Myometrial cell (primary cell): ENCODE results near the gene USP21. TPM values are rescaled to one million over a fixed set of nuclear protein-coding genes. Genes with fewer than 3 reads are reported as not detected.

Experiments
- total RNA-seq: library from RNA; depleted of rRNA; stranded (reverse); fragments of >200 nt; gene quantifications from 2 replicates; pipeline ENCODE4 v1.2.3, GENCODE V29; 2015

USP21 gene, protein sequence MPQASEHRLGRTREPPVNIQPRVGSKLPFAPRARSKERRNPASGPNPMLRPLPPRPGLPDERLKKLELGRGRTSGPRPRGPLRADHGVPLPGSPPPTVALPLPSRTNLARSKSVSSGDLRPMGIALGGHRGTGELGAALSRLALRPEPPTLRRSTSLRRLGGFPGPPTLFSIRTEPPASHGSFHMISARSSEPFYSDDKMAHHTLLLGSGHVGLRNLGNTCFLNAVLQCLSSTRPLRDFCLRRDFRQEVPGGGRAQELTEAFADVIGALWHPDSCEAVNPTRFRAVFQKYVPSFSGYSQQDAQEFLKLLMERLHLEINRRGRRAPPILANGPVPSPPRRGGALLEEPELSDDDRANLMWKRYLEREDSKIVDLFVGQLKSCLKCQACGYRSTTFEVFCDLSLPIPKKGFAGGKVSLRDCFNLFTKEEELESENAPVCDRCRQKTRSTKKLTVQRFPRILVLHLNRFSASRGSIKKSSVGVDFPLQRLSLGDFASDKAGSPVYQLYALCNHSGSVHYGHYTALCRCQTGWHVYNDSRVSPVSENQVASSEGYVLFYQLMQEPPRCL
- total RNA-seq, result 8.1 and 12.2 TPM in 2 replicates

DNA sequence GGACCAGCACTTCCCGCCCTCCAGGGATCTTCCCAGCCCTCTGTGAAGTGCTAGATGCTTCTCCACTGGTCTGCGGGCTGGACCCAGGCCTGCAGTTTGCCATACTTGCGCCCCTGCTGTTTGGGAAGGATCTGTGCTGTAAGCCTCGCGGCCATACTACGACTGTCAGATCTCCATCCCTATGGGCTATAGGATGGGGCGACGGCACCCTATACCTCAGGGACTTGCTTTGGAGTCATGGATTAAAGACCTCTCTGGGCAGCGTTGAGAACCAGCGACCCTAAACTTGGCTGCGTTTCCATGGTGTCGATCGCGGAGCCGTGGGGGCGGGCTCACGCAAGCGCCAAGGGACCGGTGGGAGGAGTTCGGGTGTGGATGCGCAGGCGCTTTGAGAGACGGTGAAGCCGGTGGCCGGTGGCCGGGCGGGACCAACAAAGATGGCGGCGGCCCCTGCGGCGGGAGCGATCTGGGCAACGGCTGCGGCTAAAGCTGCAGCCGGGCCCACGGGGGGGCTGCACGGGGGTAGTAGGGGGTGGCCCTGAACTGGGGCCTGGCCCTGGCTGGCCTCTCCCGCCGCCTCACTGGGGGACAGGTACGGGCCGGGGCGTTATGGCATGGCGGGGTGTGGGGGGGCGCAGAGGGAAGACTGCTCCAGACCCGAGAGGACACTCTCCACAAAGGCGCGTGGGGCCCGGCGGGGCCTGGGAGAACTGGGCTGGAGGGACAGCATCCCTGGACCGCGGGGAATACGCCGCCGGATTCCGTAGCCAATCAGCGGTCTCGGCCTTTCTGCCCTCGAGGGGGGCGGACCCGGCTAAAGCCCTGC, at the start of gene USP21:
USP21 (plus strand) TSS at position 414 of the 826 bp plus-strand sequence. CDS start 1,141 bp downstream, outside the sequence.

DNA sequence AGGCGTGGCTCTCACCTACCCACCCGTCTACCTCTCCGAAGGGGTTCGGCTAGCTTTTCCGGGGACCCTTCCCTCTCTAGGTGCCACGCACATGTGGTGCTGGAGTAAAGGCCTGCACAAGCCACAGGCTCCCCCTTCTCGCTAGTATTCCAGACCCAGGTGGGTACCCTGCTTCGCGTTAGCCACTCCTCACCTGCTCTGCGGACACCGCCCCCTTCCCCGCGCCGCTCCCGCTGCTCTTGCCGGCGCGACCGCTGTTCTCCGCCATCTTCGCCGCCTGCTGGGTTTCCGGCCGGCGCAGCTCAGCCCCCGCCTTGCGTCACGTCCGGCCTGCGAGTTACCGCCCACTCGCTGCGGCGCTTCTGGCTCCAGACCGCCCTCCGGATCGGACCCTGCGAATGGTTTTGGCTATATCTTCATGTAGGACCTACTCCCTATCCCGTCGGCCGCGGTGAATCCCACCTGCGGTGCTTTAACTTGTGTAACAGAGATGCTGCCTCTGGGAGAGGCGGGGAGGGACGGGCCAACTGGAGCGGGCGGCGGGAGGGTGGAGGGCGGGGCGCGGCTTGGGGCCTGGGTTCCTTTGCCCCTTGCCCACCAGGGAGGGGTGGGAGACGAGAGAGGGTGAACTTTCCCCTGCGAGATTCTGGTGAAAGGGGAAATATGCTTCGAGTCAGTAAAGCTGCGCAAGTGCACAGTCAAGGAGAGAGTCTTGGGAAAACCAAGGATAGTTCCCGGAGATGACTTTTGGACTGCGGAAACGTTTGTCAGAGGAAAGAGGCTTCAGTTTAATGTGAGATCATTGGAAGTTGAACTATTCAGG, 41.3 kb upstream of the USP21 start, which contains the start of the genes NIT1 and PFDN2:
NIT1 (plus strand) TSS at position 347 of the 823 bp plus-strand sequence; CDS start at position 419, 72 bp downstream.
PFDN2 (minus strand) TSS at position 279 of the 823 bp plus-strand sequence; CDS start at position 268, 11 bp downstream.

DNA sequence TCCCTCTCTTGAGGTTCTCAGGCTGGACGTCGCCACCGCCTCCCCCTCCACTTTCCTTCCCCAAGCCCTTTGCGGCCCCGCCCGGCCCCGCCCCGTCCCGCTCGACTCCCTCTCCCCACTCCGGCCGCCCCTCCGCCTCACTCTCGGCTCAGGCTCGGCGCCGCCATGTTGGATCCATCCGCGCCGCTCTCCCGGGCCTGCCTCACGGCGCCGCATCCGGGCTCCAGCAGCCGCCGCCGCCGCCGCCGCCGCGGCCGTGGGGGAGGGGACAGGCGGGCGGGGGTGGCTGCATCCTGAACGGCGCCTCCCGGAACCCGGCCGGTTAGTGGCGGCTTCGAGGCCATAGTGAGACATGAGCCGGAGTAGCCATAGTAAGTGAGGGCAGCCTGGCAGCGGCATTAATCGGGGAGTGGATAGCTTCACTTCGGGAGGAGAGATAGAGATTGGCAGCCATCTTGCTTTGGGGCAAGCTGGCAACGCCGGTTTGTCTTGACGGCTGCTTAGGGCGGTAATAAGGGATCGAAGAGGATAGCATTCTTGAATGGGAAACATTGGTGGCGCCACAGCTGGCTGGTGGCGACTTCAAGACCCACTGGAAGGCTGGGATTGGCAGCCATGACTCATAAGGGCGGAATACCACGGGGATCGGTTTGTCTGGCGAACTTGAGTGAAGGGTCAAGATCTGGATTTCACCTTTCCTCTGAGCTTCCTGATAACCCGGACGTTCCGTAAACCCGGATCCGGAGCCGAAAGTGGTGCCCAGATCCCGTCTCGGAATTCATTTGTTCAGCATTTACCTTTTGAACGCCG, 26.7 kb upstream of the USP21 start, which contains the start of gene DEDD:
DEDD (minus strand) TSS at position 258 of the 810 bp plus-strand sequence. CDS start 8,205 bp downstream, outside the sequence.

DNA sequence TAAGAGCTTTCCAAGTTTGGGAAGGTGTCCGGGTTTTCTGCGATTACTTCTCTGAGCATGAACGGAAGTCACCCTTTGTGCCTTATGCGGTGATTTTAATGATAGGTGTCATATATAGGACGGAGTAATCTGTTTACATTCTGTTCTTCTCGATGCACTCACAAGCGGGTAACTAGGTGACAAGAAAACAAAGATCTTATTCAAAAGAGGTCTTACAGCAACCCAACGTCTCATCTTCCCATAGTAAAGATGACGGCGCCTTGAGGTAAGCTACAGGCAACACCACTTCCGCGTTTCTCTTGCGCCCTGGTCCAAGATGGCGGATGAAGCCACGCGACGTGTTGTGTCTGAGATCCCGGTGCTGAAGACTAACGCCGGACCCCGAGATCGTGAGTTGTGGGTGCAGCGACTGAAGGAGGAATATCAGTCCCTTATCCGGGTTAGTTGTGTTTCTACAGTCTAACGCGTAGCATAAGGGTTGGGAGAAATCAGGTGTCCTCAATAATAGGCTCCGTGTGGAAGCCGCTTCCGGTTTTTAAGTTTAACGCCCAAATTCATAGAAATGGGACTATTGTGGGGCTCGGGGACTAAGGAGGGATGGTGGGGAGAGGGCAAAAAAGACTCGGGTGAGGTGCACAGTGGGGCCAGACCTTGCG, 5.5 kb upstream of the USP21 start, which contains the start of gene UFC1:
UFC1 (plus strand) TSS at position 297 of the 656 bp plus-strand sequence; CDS start at position 317, 20 bp downstream.

DNA sequence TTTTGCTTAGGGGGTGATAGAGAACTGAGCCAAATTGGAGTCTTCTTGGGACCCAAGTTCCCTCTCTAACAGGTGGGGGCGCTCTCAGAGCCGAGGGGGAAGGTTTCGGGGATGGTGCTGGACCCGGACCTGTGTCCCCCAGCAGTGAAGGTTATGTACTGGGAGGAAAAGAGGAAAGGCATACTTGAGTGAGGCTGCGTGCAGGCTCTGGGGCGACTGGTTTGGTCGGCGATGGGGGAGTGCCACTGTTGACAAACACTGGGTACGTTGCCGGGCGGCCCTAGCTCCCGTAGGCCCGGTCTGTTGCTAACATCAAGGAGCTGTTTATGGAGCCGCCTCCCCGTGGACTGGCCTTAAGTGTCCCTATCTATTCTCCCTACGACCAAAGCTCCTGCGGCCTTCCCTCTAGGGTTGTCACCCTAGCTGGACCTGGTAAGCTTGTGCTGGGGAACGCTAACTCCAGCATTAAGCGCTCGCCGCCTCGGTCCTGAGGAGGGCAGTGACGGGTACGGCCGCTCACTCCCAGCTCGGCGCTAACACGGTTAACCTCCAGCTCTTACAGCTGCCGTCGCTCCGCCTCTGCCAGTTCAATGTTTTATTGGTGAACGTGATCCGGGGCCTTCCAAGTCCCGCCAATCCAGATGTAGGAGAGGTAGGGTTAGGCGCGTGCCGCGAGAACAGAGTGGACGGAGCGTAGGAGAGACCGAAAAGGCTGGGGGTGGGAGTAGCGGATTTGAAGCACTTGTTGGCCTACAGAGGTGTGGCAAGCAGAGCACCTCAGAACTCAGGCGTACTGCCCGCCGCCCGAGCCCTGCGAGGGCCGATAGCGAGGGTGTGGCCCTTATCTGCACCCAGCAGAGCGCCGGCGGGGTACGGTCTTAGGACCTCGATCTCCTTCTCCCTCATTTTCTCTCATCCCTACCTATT, 6.7 kb downstream of the USP21 start, which contains the start of gene PPOX:
PPOX (plus strand) TSS at position 685 of the 927 bp plus-strand sequence. CDS start 422 bp downstream, outside the sequence.

DNA sequence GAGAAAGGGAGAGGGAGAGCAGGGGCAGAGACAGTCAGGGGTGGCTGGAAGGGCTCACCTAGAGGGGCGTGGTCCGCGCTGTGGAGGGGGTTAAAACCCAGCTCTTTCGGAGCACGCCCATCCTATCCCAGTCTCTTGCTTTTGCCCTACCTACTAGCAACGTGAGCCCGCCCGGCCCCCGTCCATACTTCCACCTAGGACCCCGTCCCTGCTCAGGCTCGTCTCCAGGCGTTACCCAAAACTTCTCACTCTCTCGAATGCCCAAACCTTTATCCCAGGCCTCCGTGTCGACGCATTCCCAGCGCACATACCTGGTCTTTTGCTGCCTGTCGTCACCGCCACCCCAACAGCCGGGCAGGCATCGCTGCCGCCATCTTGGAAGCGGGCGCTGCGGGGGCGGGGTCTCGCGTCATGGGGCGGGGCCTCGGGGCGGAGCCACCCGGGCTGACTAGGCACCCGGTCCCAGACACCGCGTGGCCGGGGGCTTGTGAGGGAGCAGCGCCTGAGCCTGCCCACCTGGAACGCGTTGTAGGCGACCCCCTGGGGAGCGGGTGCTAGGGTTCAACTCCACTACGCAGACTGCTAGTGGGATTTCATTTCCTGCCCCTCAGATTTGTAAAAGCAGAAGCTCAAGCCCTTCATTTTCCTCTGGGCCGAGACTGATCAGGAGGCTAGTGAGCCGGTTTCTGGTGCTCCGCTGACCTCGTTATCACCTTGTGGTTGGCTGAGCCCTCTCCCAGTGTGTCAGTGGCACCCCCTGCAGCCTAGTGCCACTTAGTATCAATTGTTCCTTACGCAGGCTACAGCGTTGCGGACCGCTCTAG, 18.0 kb downstream of the USP21 start, which contains the start of gene B4GALT3:
B4GALT3 (minus strand) TSS at position 396 of the 824 bp plus-strand sequence. CDS start 1,447 bp downstream, outside the sequence.

DNA sequence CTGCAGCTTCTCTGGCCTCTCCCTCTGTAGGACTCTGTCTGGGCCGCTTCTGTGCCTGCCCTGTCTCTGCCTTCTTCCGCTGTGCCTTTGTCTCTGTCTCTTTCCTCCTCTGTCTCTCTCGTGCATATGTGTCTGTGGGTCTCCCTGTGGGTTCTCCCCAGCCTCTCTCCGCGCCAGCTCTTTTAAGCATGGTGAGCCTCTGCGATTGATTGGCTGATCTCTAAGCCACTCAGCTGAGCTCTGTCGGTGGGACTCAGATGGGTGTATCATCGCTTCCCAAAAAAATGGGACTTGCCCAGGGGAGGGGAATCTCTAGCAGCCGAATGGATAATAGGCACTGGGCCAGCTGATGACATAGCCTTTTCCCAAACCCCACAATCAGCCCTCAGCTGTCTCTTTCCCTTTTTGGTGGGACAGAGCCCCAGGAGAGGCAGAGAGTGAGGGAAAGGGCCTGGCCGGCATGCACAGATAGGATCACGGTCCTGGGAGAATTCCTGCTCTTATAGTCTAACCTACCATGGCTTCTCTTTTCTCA, 39.7 kb downstream of the USP21 start, which contains the start of gene ADAMTS4:
ADAMTS4 (minus strand) TSS at position 158 of the 535 bp plus-strand sequence. CDS start 427 bp downstream, outside the sequence.

DNA sequence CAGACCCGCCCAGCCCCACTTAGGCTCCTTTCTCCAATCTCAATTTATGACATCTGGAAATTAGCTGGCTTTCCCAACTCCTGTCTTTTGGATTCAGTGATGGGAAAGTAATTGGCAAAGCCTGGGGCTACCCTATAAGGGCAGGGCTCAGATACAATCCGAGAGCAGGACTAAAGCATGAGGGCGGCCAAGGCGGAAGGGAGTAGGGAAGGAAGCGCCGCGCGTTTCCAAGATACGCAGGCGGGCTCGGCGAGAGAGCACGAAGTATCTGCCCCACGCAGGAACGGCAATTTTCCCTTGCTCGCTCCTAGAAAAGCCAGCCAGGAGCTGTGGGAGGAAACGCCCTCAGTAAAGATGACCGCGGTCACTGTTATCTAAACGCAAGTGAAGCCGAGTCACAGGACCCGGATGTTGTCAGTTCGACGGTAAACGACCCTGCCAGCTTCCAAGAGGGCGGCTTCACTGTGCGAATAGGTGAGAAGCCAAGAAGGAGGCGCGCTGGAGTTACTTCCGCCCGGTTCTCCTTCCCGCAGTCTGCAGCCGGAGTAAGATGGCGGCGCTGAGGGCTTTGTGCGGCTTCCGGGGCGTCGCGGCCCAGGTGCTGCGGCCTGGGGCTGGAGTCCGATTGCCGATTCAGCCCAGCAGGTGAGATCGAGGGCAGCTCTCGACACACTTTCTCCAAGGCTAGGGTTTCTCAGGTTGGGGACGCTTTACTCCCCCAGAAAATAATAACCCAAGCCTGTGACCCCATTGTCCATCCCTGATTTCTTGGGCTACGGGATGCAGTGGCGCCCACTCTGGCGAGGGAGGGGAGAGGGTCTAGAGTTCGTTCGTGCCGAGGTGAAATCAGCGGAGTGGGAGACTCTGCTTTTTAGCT, 42.8 kb downstream of the USP21 start, which contains the start of gene NDUFS2:
NDUFS2 (plus strand) TSS at position 532 of the 877 bp plus-strand sequence; CDS start at position 551, 19 bp downstream.

DNA sequence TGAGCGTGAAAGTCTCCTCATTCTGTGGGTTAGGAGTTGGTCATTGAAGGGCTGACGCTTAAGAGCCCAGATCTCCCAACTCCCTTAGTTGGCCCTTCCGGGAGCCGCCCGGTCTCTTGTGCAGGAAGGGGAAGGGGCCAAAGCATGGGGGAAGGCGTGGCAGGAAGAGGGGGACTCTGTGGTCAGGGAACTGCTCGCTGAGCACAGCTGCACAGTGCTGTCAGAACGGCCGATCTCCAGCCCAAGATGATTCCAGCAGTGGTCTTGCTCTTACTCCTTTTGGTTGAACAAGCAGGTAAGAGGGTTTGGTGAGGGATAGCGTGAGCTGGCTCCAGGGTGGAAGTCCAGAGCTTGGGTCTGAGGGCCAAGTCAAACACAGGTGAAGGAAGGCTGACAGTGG, 55.8 kb downstream of the USP21 start, which contains the start of gene FCER1G:
FCER1G (plus strand) TSS at position 220 of the 400 bp plus-strand sequence; CDS start at position 247, 27 bp downstream.

Other genes starting within 250 kb of the USP21 start
- not detected in 2 replicates for gene ITLN2, start 204.7 kb upstream of the USP21 start, total RNA-seq
- 0.53 and 0.86 TPM in 2 replicates for gene F11R, start 138.3 kb upstream of the USP21 start, total RNA-seq
- gene TSTD1, start 120.5 kb upstream of the USP21 start, total RNA-seq, result 0.86 and 2.5 TPM in 2 replicates
- gene USF1, start 113.5 kb upstream of the USP21 start, total RNA-seq, result 65.7 and 69.8 TPM in 2 replicates
- gene ARHGAP30, start 89.6 kb upstream of the USP21 start, total RNA-seq, result not detected in 2 replicates
- under 0.01 and 1.4 TPM in 2 replicates for gene NECTIN4, start 69.9 kb upstream of the USP21 start, total RNA-seq
- 2.5 and 4.0 TPM in 2 replicates for gene KLHDC9, start 61.1 kb upstream of the USP21 start, total RNA-seq
- gene PFDN2, start 41.5 kb upstream of the USP21 start, total RNA-seq, result 36.3 and 83.5 TPM in 2 replicates
- gene NIT1, start 41.4 kb upstream of the USP21 start, total RNA-seq, result 43.8 and 61.1 TPM in 2 replicates
- gene DEDD, start 26.8 kb upstream of the USP21 start, total RNA-seq, result 31.4 and 31.9 TPM in 2 replicates
- 90.9 and 113 TPM in 2 replicates for gene UFC1, start 5.5 kb upstream of the USP21 start, total RNA-seq
- 12.4 and 32.0 TPM in 2 replicates for gene PPOX, start 6.9 kb downstream of the USP21 start, total RNA-seq
- gene B4GALT3, start 18.0 kb downstream of the USP21 start, total RNA-seq, result 36.0 and 42.1 TPM in 2 replicates
- 9.5 and 14.5 TPM in 2 replicates for gene ADAMTS4, start 39.6 kb downstream of the USP21 start, total RNA-seq
- gene NDUFS2, start 42.9 kb downstream of the USP21 start, total RNA-seq, result 134 and 138 TPM in 2 replicates
- gene FCER1G, start 55.8 kb downstream of the USP21 start, total RNA-seq, result not detected in 2 replicates
- gene APOA2, start 64.1 kb downstream of the USP21 start, total RNA-seq, result not detected in 2 replicates
- gene TOMM40L, start 66.6 kb downstream of the USP21 start, total RNA-seq, result 11.9 and 16.4 TPM in 2 replicates
- gene NR1I3, start 78.7 kb downstream of the USP21 start, total RNA-seq, result not detected in 2 replicates
- not detected in 2 replicates for gene PCP4L1, start 99.2 kb downstream of the USP21 start, total RNA-seq
- 3.5 and 20.9 TPM in 2 replicates for gene MPZ, start 150.5 kb downstream of the USP21 start, total RNA-seq
- gene SDHC, start 154.9 kb downstream of the USP21 start, total RNA-seq, result 41.8 and 122 TPM in 2 replicates
- not detected in 2 replicates for gene CFAP126, start 208.4 kb downstream of the USP21 start, total RNA-seq